ENCODE measurements around the gene LMNTD1. TPM values are rescaled to one million over a fixed set of nuclear protein-coding genes. Genes with fewer than 3 reads are reported as not detected.

LMNTD1 gene
- total RNA-seq, 1 donor from 2014 or later: not detected

- Mint-ChIP-seq H3K4me3 (ENCODE audit: unreplicated experiment) (no peak overlapping the region), H3K9me3 (ENCODE audit: unreplicated experiment) (no peaks in the 10 kb centered on the region), H3K27me3 (ENCODE audit: unreplicated experiment) (peaks cover 3% of the 10 kb centered on the region), H3K36me3 (ENCODE audit: low read depth, unreplicated experiment) (no peaks in the 10 kb centered on the region), H3K4me1 (ENCODE audit: unreplicated experiment) (no peaks in the 10 kb centered on the region), H3K27ac (ENCODE audit: unreplicated experiment) (no peak overlapping the region)
- TF ChIP-seq CTCF (IDR thresholded peaks at IDR 0.05; ENCODE audit: unreplicated experiment): no peak
- DNase-seq (ENCODE audit: low spot score): no peak
These were observed 96.6 kb downstream of the LMNTD1 start for GRCh38 chr12:25456474-25456873.

- H3K27ac Mint-ChIP-seq (ENCODE audit: unreplicated experiment): no peak overlapping the region
- DNase-seq (ENCODE audit: low spot score): no peak
- H3K4me3 Mint-ChIP-seq (ENCODE audit: unreplicated experiment): no peak overlapping the region
- H3K9me3 Mint-ChIP-seq (ENCODE audit: unreplicated experiment): no peaks in the 10 kb centered on the region
- H3K36me3 Mint-ChIP-seq (ENCODE audit: low read depth, unreplicated experiment): no peaks in the 10 kb centered on the region
- no peaks in the 10 kb centered on the region for H3K4me1 Mint-ChIP-seq (ENCODE audit: unreplicated experiment)
- no peak for TF ChIP-seq CTCF (IDR thresholded peaks at IDR 0.05; ENCODE audit: unreplicated experiment)
- peaks cover 3% of the 10 kb centered on the region for H3K27me3 Mint-ChIP-seq (ENCODE audit: unreplicated experiment)
These were observed 97.4 kb downstream of the LMNTD1 start for GRCh38 chr12:25455696-25456095.

GRCh38 chr12:25449007-25449406, 104.1 kb downstream of the LMNTD1 start:
- no peak for DNase-seq (ENCODE audit: low spot score)
- Mint-ChIP-seq H3K36me3 (ENCODE audit: low read depth, unreplicated experiment) (no peaks in the 10 kb centered on the region), H3K4me3 (ENCODE audit: unreplicated experiment) (no peak overlapping the region), H3K27ac (ENCODE audit: unreplicated experiment) (no peak overlapping the region), H3K4me1 (ENCODE audit: unreplicated experiment) (no peaks in the 10 kb centered on the region), H3K27me3 (ENCODE audit: unreplicated experiment) (peaks cover 3% of the 10 kb centered on the region), H3K9me3 (ENCODE audit: unreplicated experiment) (no peaks in the 10 kb centered on the region)
- TF ChIP-seq CTCF (IDR thresholded peaks at IDR 0.05; ENCODE audit: unreplicated experiment): no peak

- Mint-ChIP-seq H3K27me3 (ENCODE audit: unreplicated experiment) (no peaks in the 10 kb centered on the region), H3K36me3 (ENCODE audit: low read depth, unreplicated experiment) (no peaks in the 10 kb centered on the region), H3K4me3 (ENCODE audit: unreplicated experiment) (no peak overlapping the region), H3K4me1 (ENCODE audit: unreplicated experiment) (no peaks in the 10 kb centered on the region), H3K27ac (ENCODE audit: unreplicated experiment) (no peak overlapping the region), H3K9me3 (ENCODE audit: unreplicated experiment) (no peaks in the 10 kb centered on the region)
- DNase-seq (ENCODE audit: low spot score): no peak
- TF ChIP-seq CTCF (IDR thresholded peaks at IDR 0.05; ENCODE audit: unreplicated experiment): no peak
These were observed 106.0 kb downstream of the LMNTD1 start for GRCh38 chr12:25447046-25447445.

- no peaks in the 10 kb centered on the region for H3K9me3 Mint-ChIP-seq (ENCODE audit: unreplicated experiment)
- DNase-seq (ENCODE audit: low spot score): no peak
- no peak overlapping the region for H3K27ac Mint-ChIP-seq (ENCODE audit: unreplicated experiment)
- no peaks in the 10 kb centered on the region for H3K36me3 Mint-ChIP-seq (ENCODE audit: low read depth, unreplicated experiment)
- no peaks in the 10 kb centered on the region for H3K27me3 Mint-ChIP-seq (ENCODE audit: unreplicated experiment)
- no peak overlapping the region for H3K4me3 Mint-ChIP-seq (ENCODE audit: unreplicated experiment)
- peaks cover 4% of the 10 kb centered on the region for H3K4me1 Mint-ChIP-seq (ENCODE audit: unreplicated experiment)
- TF ChIP-seq CTCF (IDR thresholded peaks at IDR 0.05; ENCODE audit: unreplicated experiment): no peak
These were observed 114.4 kb downstream of the LMNTD1 start for GRCh38 chr12:25438638-25439037.

Measured in endothelial cell (in vitro differentiated cells).